Measurements from ENCODE around the gene SPATA6.

Gene SPATA6

GRCh38 chr1:48248356-48248755 is 223.6 kb downstream of the SPATA6 start:
- no peak for FAIRE-seq

- FAIRE-seq: no peak
Measured at GRCh38 chr1:48246727-48247126, 225.3 kb downstream of the SPATA6 start.

All from endometrium (tissue), 2 donors.